Measurements from ENCODE around the gene CERS2.

DNA sequence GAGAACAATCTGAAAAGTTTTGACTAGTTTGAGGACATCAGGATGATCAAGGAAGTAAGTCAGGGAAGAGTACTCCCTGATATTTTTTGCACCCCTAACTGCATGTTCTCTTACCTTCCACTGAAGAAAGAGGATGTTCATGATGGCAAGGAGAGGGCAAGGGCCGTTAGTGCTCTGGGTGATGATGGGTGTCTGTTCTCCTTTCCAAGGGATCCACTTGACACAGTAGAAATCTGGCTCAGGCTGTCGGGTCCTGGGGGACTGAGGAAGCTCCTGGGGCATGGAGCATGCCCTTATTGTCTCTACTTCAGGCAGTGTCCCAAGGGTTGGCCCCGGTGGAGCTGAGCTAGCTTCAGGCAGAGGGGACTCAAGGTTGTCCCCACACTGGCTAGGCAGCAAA lies 27.4 kb upstream of the CERS2 start:
- no peak for TF ChIP-seq POLR2A (IDR thresholded peaks at IDR 0.05)
- TF ChIP-seq, protein P1, sequence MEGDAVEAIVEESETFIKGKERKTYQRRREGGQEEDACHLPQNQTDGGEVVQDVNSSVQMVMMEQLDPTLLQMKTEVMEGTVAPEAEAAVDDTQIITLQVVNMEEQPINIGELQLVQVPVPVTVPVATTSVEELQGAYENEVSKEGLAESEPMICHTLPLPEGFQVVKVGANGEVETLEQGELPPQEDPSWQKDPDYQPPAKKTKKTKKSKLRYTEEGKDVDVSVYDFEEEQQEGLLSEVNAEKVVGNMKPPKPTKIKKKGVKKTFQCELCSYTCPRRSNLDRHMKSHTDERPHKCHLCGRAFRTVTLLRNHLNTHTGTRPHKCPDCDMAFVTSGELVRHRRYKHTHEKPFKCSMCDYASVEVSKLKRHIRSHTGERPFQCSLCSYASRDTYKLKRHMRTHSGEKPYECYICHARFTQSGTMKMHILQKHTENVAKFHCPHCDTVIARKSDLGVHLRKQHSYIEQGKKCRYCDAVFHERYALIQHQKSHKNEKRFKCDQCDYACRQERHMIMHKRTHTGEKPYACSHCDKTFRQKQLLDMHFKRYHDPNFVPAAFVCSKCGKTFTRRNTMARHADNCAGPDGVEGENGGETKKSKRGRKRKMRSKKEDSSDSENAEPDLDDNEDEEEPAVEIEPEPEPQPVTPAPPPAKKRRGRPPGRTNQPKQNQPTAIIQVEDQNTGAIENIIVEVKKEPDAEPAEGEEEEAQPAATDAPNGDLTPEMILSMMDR (IDR thresholded peaks at IDR 0.05): no peak

Measured in esophagus squamous epithelium (tissue), 4 donors.